GM12878 (cell line): ENCODE measurements around the gene MAP2K2. TPM values are rescaled to one million over a fixed set of nuclear protein-coding genes. Genes with fewer than 3 reads are reported as not detected.

Experiments
- ATAC-seq: fragments of 200-7000 bp; cut with Tn5 transposase; 3 replicates; pipeline ENCODE4 v1.9.1; 2020; ENCODE audit warnings: mild to moderate bottlenecking, moderate library complexity
- BruUV-seq: library from RNA; stranded (reverse); fragments of 400-500 nt; replicated peaks from 2 replicates; lab custom pipeline; 2021; lab: Mats Ljungman, UMichigan
- CTCF ChIA-PET: fragments of 300-600 bp; sonication (Branson Sonifier 250); formaldehyde crosslinking; extraction: SDS; loops from one replicate; lab custom pipeline; 2021; ENCODE audit warnings: inconsistent platforms; lab: Yijun Ruan, JAX
- POLR2A ChIA-PET: fragments of 350-600 bp; formaldehyde crosslinking; extraction: SDS; loops from one replicate; lab custom pipeline; 2021; ENCODE audit warnings: inconsistent platforms; lab: Charles Lee
- RAD21 ChIA-PET: fragments of 300-600 bp; sonication (Branson Sonifier 250); formaldehyde crosslinking; loops from one replicate; lab custom pipeline; 2023; ENCODE audit warnings: antibody characterized with exemption; ENCODE audit not compliant: unreplicated experiment; lab: Charles Lee
- SMC1A ChIA-PET: fragments of 300-600 bp; sonication (Branson Sonifier 250); formaldehyde crosslinking; loops from one replicate; lab custom pipeline; 2023; ENCODE audit not compliant: unreplicated experiment, uncharacterized antibody; lab: Charles Lee
- DNase-seq: peaks from one replicate; pipeline ENCODE4 v3.0.0-alpha.2; 2011; ENCODE audit warnings: low read depth, low spot score
- FAIRE-seq: peaks from 3 replicates; lab custom pipeline; 2011; peaks lifted over from hg19 to GRCh38; lab: Jason Lieb, UNC
- H2AFZ ChIP-seq: 2 replicates; pipeline ENCODE4 v1.6.0; 2011; ENCODE audit warnings: low read depth, low read length, control low read depth; ENCODE audit not compliant: control insufficient read depth
- H3K27ac ChIP-seq: 2 replicates; pipeline ENCODE4 v1.5.1; 2011; ENCODE audit warnings: control low read depth; ENCODE audit not compliant: control insufficient read depth, insufficient read depth
- H3K27me3 ChIP-seq, 2 experiments: replicated peaks in 1 of 2; 2 replicates each; pipeline versions ENCODE4 v1.6.0 to v1.6.1; 2011; ENCODE audit warnings: low read length in 1 of 2; ENCODE audit not compliant: control insufficient read depth in 2 of 2, insufficient read depth in 2 of 2
- H3K36me3 ChIP-seq, 2 experiments: 2 replicates each; pipeline ENCODE4 v1.5.1; 2011; ENCODE audit warnings: low read length in 1 of 2; ENCODE audit not compliant: control insufficient read depth in 2 of 2, insufficient read depth in 2 of 2
- H3K4me1 ChIP-seq: 2 replicates; pipeline ENCODE4 v1.6.1; 2011; ENCODE audit warnings: mild to moderate bottlenecking, low read length, moderate library complexity, mixed read lengths; ENCODE audit not compliant: control insufficient read depth, insufficient read depth
- H3K4me2 ChIP-seq: 2 replicates; pipeline ENCODE4 v1.6.0; 2011; ENCODE audit warnings: control low read depth; ENCODE audit not compliant: control insufficient read depth, insufficient read depth
- H3K4me3 ChIP-seq: fragments of 200-600 bp; sonication (generic); 2 replicates; pipeline ENCODE4 v1.5.1; 2016
- H3K79me2 ChIP-seq: 2 replicates; pipeline ENCODE4 v1.6.0; 2011; ENCODE audit warnings: low read length; ENCODE audit not compliant: control insufficient read depth, insufficient read depth
- H3K9ac ChIP-seq: 2 replicates; pipeline ENCODE4 v1.8.0; 2011; ENCODE audit warnings: low read length, control low read depth, mixed read lengths; ENCODE audit not compliant: control insufficient read depth, insufficient read depth
- H3K9me3 ChIP-seq: replicated peaks from 3 replicates; pipeline ENCODE4 v1.5.1; 2011; ENCODE audit warnings: mild to moderate bottlenecking, low read length; ENCODE audit not compliant: control insufficient read depth, insufficient read depth
- H4K20me1 ChIP-seq: 2 replicates; pipeline ENCODE4 v1.6.0; 2011; ENCODE audit not compliant: control insufficient read depth, insufficient read depth
- CHD2 ChIP-seq: IDR thresholded peaks from 2 replicates; pipeline ENCODE4 v1.6.1; 2011; ENCODE audit warnings: low read depth, low read length, improper control_type of control experiment, borderline replicate concordance
- CREB1 ChIP-seq: IDR thresholded peaks from 2 replicates; pipeline ENCODE4 v1.6.1; 2012; ENCODE audit warnings: low read depth, mild to moderate bottlenecking, inconsistent platforms
- EGR1 ChIP-seq, 2 experiments: IDR thresholded peaks; 1 replicate in 1 of 2; 2 replicates in 1 of 2; pipeline ENCODE4 v1.6.1; 2011 to 2012; ENCODE audit warnings: low read depth in 2 of 2, low read length in 2 of 2, borderline replicate concordance in 1 of 2, mild to moderate bottlenecking in 1 of 2, moderate library complexity in 1 of 2
- EZH2 ChIP-seq: IDR thresholded peaks from 2 replicates; pipeline ENCODE4 v1.6.1; 2012; ENCODE audit warnings: low read depth, mild to moderate bottlenecking, control low read depth, inconsistent platforms, low read length, borderline replicate concordance; ENCODE audit not compliant: control insufficient read depth
- HSF1 ChIP-seq: fragments of 150-350 bp; IDR thresholded peaks from 2 replicates; pipeline ENCODE4 v1.6.1; 2014; ENCODE audit warnings: mild to moderate bottlenecking, low read depth, low read length
- IKZF1 ChIP-seq: fragments of 450-650 bp; conservative IDR thresholded peaks from 2 replicates; pipeline ENCODE4 v1.6.1; 2017; ENCODE audit warnings: antibody characterized with exemption, mild to moderate bottlenecking
- KDM1A ChIP-seq: fragments of 200-600 bp; sonication (generic); IDR thresholded peaks from 2 replicates; pipeline ENCODE4 v1.6.1; 2016; ENCODE audit warnings: borderline replicate concordance
- NFYA ChIP-seq: IDR thresholded peaks from 2 replicates; pipeline ENCODE4 v1.6.1; 2011; ENCODE audit warnings: low read depth, mild to moderate bottlenecking, low read length, improper control_type of control experiment, borderline replicate concordance
- POLR2A ChIP-seq: IDR thresholded peaks from 2 replicates; pipeline ENCODE4 v1.6.1; 2011; ENCODE audit warnings: low read depth, mild to moderate bottlenecking, low read length
- RAD51 ChIP-seq: fragments of 450-650 bp; IDR thresholded peaks from 2 replicates; pipeline ENCODE4 v1.6.1; 2016; ENCODE audit warnings: moderate library complexity, mild to moderate bottlenecking, inconsistent platforms
- SUZ12 ChIP-seq: fragments of 200-600 bp; sonication (generic); IDR thresholded peaks from one replicate; pipeline ENCODE4 v1.6.1; 2018; ENCODE audit warnings: antibody characterized with exemption, mild to moderate bottlenecking; ENCODE audit not compliant: unreplicated experiment
- whole genome bisulfite sequencing: methylation state at CpG from one replicate; pipeline ENCODE4 v1.1.6; 2016; ENCODE audit warnings: low lambda C conversion rate; ENCODE audit not compliant: insufficient replicate concordance, insufficient coverage; ENCODE audit errors: missing lambda C conversion rate; 5-methylcytosine and 5-hydroxymethylcytosine counted together
- in situ Hi-C: fragments of 300-500 bp; cut with MboI; formaldehyde crosslinking; loops from 9 replicates; pipeline ENCODE4 v1.14.3; 2018; ENCODE audit warnings: mixed read lengths
- intact Hi-C: fragments of 100-400 bp; cut with micrococcal nuclease; formaldehyde crosslinking; loops from one replicate; pipeline ENCODE4 v1.14.2; 2022; ENCODE audit not compliant: unreplicated experiment
- polyA plus RNA-seq, 11 experiments: library from polyadenylated mRNA; depleted of rRNA in 4 of 11; unstranded in 6 of 11; stranded (reverse) in 5 of 11; fragments of >200 nt; fragmentation: Nextera tagmentation in 4 of 11; fragmentation: Illumina TruSeq in 1 of 11; extraction: Ambion mirVana in 4 of 11; extraction: Trizol in 1 of 11; gene quantifications; 1 replicate in 1 of 11; 2 replicates in 10 of 11; pipeline versions ENCODE4 v1.2.1 to v1.2.3, GENCODE V29; 2011 to 2016; ENCODE audit warnings: inconsistent platforms in 2 of 11, missing spikeins in 2 of 11, low read depth in 1 of 11
- total RNA-seq, 4 experiments: library from RNA; depleted of rRNA in 3 of 4; stranded (reverse); fragments of >200 nt in 3 of 4; fragmentation: Illumina TruSeq in 1 of 4; extraction: Trizol in 1 of 4; gene quantifications; 2 replicates each; pipeline versions ENCODE4 v1.2.1 to v1.2.3, GENCODE V29; 2013 to 2021
- TF ChIP-seq, protein P1 (sequence below), 3 experiments: IDR thresholded peaks in 2 of 3; conservative IDR thresholded peaks in 1 of 3; 2 replicates each; pipeline ENCODE4 v1.5.1; 2011; ENCODE audit warnings: low read depth in 3 of 3, low read length in 3 of 3, mild to moderate bottlenecking in 3 of 3, control low read depth in 2 of 3, moderate library complexity in 2 of 3, inconsistent platforms in 1 of 3, mixed read lengths in 1 of 3; ENCODE audit not compliant: control insufficient read depth in 2 of 3, insufficient read depth in 1 of 3; ENCODE audit errors: extremely low read depth in 1 of 3

Gene MAP2K2
- total and polyA plus RNA-seq, 10 of the 15 experiments (the other 5 are each of a cell fraction or from before 2014, with no cell fraction given) = 1.00 to 210 (median 53.5) TPM

DNA sequence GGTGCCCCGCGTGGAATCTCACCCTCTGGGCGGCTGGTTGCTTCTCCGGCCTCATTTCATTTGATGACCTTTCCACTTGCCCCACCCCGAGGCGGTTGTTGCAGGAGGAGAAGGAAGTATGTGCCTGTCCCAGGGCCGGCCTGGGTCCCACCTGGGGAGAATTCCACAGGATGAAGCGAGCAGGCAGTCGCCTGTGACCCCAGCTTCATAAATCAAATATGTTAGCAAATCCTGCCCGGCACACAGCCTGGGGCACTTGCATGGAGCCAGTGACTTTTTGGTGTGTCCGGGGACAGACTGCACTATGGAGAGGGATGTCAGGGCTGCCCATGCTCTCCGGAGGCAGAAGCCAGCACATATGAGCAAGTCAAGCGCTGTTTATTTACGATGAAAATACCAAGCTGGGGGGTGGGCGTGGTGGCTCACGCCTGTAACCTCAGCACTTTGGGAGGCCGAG is 37.5 kb downstream of the MAP2K2 start:
- BruUV-seq = no TSS peak
- ChIA-PET POLR2A (no interaction called here), RAD21 (interaction anchor here (0.7 kb wide), 1 partner anchor 28 kb away, joined by 3 read pairs; no protein-coding TSS in a partner anchor), SMC1A (no interaction called here), CTCF (interaction anchor here (1.3 kb wide), 1 partner anchor 29 kb away, joined by 5 read pairs; no protein-coding TSS in a partner anchor)
- in situ Hi-C loops (no loop called here), intact Hi-C loops (no loop called here)
- ATAC-seq = no peak
- Histone ChIP-seq H3K4me1 (peaks cover 22% of the 10 kb centered on the region), H3K36me3 (no peaks in the 10 kb centered on the region; a peak in 2 of 4 replicates), H3K27me3 (no peaks in the 10 kb centered on the region), H4K20me1 (no peaks in the 10 kb centered on the region), H3K4me2 (no peak overlapping the region), H3K27ac (no peak overlapping the region), H3K9ac (no peak overlapping the region), H3K9me3 (no peaks in the 10 kb centered on the region), H3K4me3 (no peak overlapping the region), H3K79me2 (no peaks in the 10 kb centered on the region), H2AFZ (no peak overlapping the region)
- TF ChIP-seq EGR1 (IDR thresholded peaks at IDR 0.05; ENCODE audit: borderline replicate concordance in 1 of 2, low read depth in 2 of 2, low read length in 2 of 2) = no peak
- TF ChIP-seq POLR2A = 0 out of 2 replicates have a peak, but pooled peaks have one; percentile 12
- DNase-seq = no peak
- 70% methylated on average over 17 of the region's 17 CpGs for WGBS
- no peak for FAIRE-seq

- Histone ChIP-seq H3K4me1 (peaks cover 16% of the 10 kb centered on the region), H3K9me3 (no peaks in the 10 kb centered on the region), H3K4me2 (peak overlapping the region; percentile 74), H3K4me3 (no peak overlapping the region), H3K9ac (no peak overlapping the region), H3K27me3 (no peaks in the 10 kb centered on the region)
- ATAC-seq = no peak
- RAD21 ChIA-PET = interaction anchor here (0.9 kb wide), 1 partner anchor 25 kb away, joined by 3 read pairs; no protein-coding TSS in a partner anchor
- CTCF ChIA-PET = no interaction called here
- no peak for FAIRE-seq
- DNase-seq = no peak
- TF ChIP-seq HSF1 (peak; percentile 81; the same call in 1 of the 2 replicates), KDM1A (no peak), SUZ12 (no peak), EZH2 (no peak), CHD2 (no peak), RAD51 (0 out of 2 replicates have a peak, but pooled peaks have one; percentile 27), NFYA (no peak), CREB1 (no peak), IKZF1 (no peak)
- TF ChIP-seq, protein P1, sequence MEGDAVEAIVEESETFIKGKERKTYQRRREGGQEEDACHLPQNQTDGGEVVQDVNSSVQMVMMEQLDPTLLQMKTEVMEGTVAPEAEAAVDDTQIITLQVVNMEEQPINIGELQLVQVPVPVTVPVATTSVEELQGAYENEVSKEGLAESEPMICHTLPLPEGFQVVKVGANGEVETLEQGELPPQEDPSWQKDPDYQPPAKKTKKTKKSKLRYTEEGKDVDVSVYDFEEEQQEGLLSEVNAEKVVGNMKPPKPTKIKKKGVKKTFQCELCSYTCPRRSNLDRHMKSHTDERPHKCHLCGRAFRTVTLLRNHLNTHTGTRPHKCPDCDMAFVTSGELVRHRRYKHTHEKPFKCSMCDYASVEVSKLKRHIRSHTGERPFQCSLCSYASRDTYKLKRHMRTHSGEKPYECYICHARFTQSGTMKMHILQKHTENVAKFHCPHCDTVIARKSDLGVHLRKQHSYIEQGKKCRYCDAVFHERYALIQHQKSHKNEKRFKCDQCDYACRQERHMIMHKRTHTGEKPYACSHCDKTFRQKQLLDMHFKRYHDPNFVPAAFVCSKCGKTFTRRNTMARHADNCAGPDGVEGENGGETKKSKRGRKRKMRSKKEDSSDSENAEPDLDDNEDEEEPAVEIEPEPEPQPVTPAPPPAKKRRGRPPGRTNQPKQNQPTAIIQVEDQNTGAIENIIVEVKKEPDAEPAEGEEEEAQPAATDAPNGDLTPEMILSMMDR (IDR thresholded peaks at IDR 0.05 in 2 of 3, conservative IDR thresholded peaks at IDR 0.05 in 1 of 3; ENCODE audit: control insufficient read depth in 2 of 3, extremely low read depth in 1 of 3, insufficient read depth in 1 of 3, low read depth in 3 of 3, low read length in 3 of 3) = no peak
- TF ChIP-seq, all 136 proteins: peak for 2
- in situ Hi-C loops = no loop called here
- no peaks in the 10 kb centered on the region for H3K79me2 ChIP-seq
- no peaks in the 10 kb centered on the region for H4K20me1 ChIP-seq
- intact Hi-C loops = no loop called here
- SMC1A ChIA-PET = interaction anchor here (1.3 kb wide), 1 partner anchor 9 kb away, joined by 3 read pairs; no protein-coding TSS in a partner anchor
- no peaks in the 10 kb centered on the region; a peak in 1 of 4 replicates for H3K36me3 ChIP-seq
- H2AFZ ChIP-seq = peak overlapping the region; percentile 64
- no TSS peak for BruUV-seq
- H3K27ac ChIP-seq = no peak overlapping the region
- 37% methylated on average over 8 of the region's 8 CpGs for WGBS
- POLR2A ChIA-PET = interaction anchor here (0.8 to 1.0 kb wide), 2 partner anchors 23 to 100 kb away, joined by 3 read pairs; partner anchors contain the start of gene EEF2
These were observed 39.4 kb downstream of the MAP2K2 start for GRCh38 chr19:4084547-4084877.
